ENCODE data around the gene TMEM95. TPM values are rescaled to one million over a fixed set of nuclear protein-coding genes. Genes with fewer than 3 reads are reported as not detected.

Gene TMEM95
- total and polyA plus RNA-seq, 8 donors: not detected

DNA sequence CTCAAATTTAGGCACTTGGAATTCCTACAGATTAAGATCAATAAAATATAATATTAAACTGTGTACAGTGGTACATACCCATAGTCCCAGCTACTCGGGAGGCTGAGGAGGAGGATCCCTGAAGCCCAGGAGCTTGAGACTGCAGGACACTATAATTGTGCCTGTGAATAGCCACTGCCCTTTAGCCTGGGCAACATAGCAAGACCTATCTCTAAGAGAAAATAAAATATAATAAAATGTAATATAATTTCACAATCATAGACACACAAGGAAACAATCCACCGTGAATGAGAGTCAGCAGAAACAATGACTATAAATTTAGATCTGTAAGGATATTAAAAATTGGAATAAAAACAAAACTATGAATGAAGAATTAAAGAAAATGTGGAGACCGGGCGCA is 15.9 kb downstream of the TMEM95 start:
- DNase-seq (no peak), ATAC-seq (no peak)
- Histone ChIP-seq H3K9me3 (no peaks in the 10 kb centered on the region), H3K27me3 (no peaks in the 10 kb centered on the region), H3K4me1 (no peaks in the 10 kb centered on the region), H3K4me3 (no peak overlapping the region), H3K36me3 (no peaks in the 10 kb centered on the region), H3K27ac (no peak overlapping the region)
- no peak for TF ChIP-seq CTCF (IDR thresholded peaks at IDR 0.05)
- intact Hi-C loops (cut with DNase I): no loop called here

DNA sequence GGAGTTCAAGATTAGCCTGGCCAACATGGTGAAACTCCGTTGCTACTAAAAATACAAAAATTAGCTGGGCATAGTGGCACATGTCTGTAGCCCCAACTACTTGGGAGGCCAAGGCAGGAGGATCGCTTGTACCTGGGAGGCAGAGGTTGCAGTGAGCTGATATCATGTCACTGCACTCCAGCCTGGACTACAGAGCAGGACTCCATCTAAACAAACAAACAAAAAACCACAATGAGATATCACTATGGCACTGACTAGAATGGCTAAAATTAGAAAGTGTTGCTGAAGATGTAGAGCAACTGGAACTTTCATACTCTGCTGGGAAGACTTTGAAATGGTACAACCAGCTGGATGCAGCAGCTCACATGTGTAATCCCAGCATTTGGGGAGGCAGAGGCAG is 19.4 kb downstream of the TMEM95 start:
- ATAC-seq (no peak), DNase-seq (no peak)
- Histone ChIP-seq H3K4me3 (no peak overlapping the region), H3K36me3 (no peaks in the 10 kb centered on the region), H3K27me3 (no peaks in the 10 kb centered on the region), H3K4me1 (no peaks in the 10 kb centered on the region), H3K9me3 (no peaks in the 10 kb centered on the region), H3K27ac (no peak overlapping the region)
- no peak for TF ChIP-seq CTCF (IDR thresholded peaks at IDR 0.05)
- intact Hi-C loops (cut with DNase I): no loop called here

DNA sequence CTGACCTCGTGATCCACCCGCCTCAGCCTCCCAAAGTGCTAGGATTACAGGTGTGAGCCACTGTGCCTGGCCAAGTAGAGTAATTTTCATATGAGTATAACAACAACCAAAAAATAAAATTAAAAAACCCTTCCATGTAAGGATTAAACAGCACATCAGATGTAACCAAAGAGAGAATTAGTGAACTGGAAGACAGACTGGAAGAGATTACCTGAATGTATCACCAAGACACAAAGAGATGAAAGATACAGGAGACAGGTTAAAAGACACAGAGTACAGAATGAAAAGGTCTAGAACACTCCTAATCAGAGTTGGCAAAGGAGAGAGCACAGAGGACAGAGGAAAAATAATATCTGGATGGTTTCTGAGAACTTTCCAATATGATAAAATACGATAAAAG is 24.2 kb downstream of the TMEM95 start:
- TF ChIP-seq CTCF (IDR thresholded peaks at IDR 0.05): no peak
- intact Hi-C loops (cut with DNase I): no loop called here
- ATAC-seq: no peak
- peaks cover 3 to 47% of the 10 kb centered on the region in 2 donors for H3K27me3 ChIP-seq
- H3K27ac ChIP-seq: no peak overlapping the region
- H3K4me3 ChIP-seq: no peak overlapping the region
- DNase-seq: no peak
- H3K4me1 ChIP-seq: peaks cover 7 to 29% of the 10 kb centered on the region in 2 donors
- no peaks in the 10 kb centered on the region for H3K36me3 ChIP-seq
- no peaks in the 10 kb centered on the region for H3K9me3 ChIP-seq

- no peak for TF ChIP-seq CTCF (IDR thresholded peaks at IDR 0.05)
- intact Hi-C loops (cut with DNase I): no loop called here
- Histone ChIP-seq H3K27me3 (peaks cover 3 to 55% of the 10 kb centered on the region in 2 donors), H3K4me1 (peaks cover 7 to 36% of the 10 kb centered on the region in 2 donors), H3K36me3 (no peaks in the 10 kb centered on the region), H3K4me3 (peak overlapping the region in 1 of 2 donors; percentile 48), H3K9me3 (no peaks in the 10 kb centered on the region), H3K27ac (peak overlapping the region in 1 of 2 donors; percentile 66)
- DNase-seq: peak in 3 of 4 donors; percentile 51 to 77 (median 52)
- peak; percentile 69 for ATAC-seq
These were observed 25.4 kb downstream of the TMEM95 start for GRCh38 chr17:7380321-7380720.

DNA sequence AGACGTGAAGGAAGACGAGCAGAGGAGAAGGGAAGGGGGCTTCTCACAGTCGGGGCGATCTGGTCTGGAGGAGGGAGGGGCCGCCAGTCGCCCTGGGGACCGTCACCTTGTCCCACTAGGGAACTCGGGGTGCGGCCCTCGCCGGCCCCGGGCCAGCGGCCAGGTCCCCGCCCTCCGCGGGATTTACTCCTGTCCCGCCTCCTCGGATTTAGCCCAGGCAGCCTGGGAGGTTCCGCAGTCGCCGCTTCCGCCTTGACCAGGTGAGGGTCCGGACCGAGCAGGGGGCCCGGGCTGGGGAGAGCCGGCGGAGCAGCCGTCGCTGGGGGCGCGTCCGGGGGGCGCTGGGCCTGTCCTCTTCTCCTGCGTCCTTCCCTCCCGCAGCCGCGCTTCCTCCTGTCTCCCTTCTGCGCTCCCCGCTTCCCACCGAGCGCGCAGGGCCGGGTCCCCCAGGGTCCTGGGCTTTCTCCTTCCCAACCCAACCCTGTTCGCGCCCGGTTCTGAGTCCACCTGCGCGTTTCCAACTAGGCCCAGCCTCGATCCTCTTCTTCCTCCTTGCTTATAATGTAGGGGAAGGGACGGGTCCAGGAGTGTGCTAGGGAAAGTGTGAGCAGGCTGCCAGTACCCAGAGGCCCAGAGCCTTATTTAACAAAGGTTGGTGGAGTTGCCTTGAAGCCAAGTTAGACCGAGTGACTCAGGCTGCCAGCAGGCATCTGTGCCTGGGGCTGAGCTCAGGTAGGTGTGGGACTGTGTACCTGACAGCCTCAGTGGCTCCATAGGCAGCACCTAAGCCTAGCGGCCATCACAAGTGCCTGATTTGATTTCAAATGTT is 26.1 kb downstream of the TMEM95 start, which contains the start of gene TNK1:
Gene TNK1 (plus strand): TSS at position 235 of the 829 bp plus-strand sequence. CDS start 1,838 bp downstream, outside the sequence.
- no peaks in the 10 kb centered on the region for H3K9me3 ChIP-seq
- H3K4me1 ChIP-seq: peaks cover 7 to 36% of the 10 kb centered on the region in 2 donors
- DNase-seq: peak in 2 of 4 donors; percentile 67 to 89
- intact Hi-C loops (cut with DNase I): no loop called here
- peak; percentile 92 for ATAC-seq
- peaks cover 3 to 55% of the 10 kb centered on the region in 2 donors for H3K27me3 ChIP-seq
- TF ChIP-seq CTCF (IDR thresholded peaks at IDR 0.05): no peak
- peak within 1 kb of the TSS; percentile 42 to 48 for H3K4me3 ChIP-seq
- H3K36me3 ChIP-seq: no peaks in the 10 kb centered on the region
- H3K27ac ChIP-seq: peak within 1 kb of the TSS in 1 of 2 donors; percentile 66
